Left colon (tissue), 2 donors: ENCODE measurements around the gene RMC1. TPM values are rescaled to one million over a fixed set of nuclear protein-coding genes. Genes with fewer than 3 reads are reported as not detected.

Experiments
- ATAC-seq: fragments of 200-7000 bp; cut with Tn5 transposase; one replicate; pipeline ENCODE4 v1.9.1; 2020; ENCODE audit warnings: mild to moderate bottlenecking, moderate library complexity
- DNase-seq, 2 donors: peaks; one replicate each; pipeline ENCODE4 v3.0.0-alpha.2; 2020
- intact Hi-C, 2 donors: fragments of 100-400 bp; cut with DNase I in 1 of 2; cut with micrococcal nuclease in 1 of 2; formaldehyde crosslinking; loops; one replicate each; pipeline versions ENCODE4 v1.11.2 to v1.14.0; 2022; cut with DNase I, micrococcal nuclease
- total RNA-seq, 2 donors: library from RNA; stranded (reverse); fragmentation: NEBNext Ultra II Directional; extraction: Animal tissue kit (Norgen Biotek cat#: 25700); gene quantifications; one replicate each; pipeline ENCODE4 v1.2.1, GENCODE V29; 2021
- donor health status: DM: no; HTN: no; CAD: no.
- donor health status: DM: yes; HTN: yes; CAD: no.

The RMC1 gene
- total RNA-seq, 2 donors from 2014 or later, result 28.5 to 33.5 TPM

- intact Hi-C loops, result no loop called here
- ATAC-seq (no peak), DNase-seq (no peak)
Measured at GRCh38 chr18:23524213-23524707, 20.9 kb downstream of the RMC1 start.

- DNase-seq (no peak), ATAC-seq (no peak)
- intact Hi-C loops, result no loop called here
Measured at GRCh38 chr18:23526501-23527063, 23.3 kb downstream of the RMC1 start.

GRCh38 chr18:23528580-23529472 lies 25.5 kb downstream of the RMC1 start:
- intact Hi-C loops, result no loop called here
- peak in 1 of 2 donors; percentile 44 for DNase-seq
- ATAC-seq, result peak; percentile 27

- no peak for DNase-seq
- intact Hi-C loops, result no loop called here
- ATAC-seq, result no peak
Measured at GRCh38 chr18:23529604-23530003, 26.3 kb downstream of the RMC1 start.

GRCh38 chr18:23530195-23530594 lies 26.9 kb downstream of the RMC1 start:
- DNase-seq (no peak), ATAC-seq (no peak)
- intact Hi-C loops, result no loop called here

GRCh38 chr18:23531912-23532311 lies 28.6 kb downstream of the RMC1 start:
- no peak for DNase-seq
- intact Hi-C loops, result no loop called here
- no peak for ATAC-seq

- DNase-seq (no peak), ATAC-seq (no peak)
- intact Hi-C loops, result no loop called here
Measured at GRCh38 chr18:23532848-23533247, 29.5 kb downstream of the RMC1 start.

GRCh38 chr18:23534276-23534675 lies 31.0 kb downstream of the RMC1 start:
- intact Hi-C loops, result no loop called here
- DNase-seq (no peak), ATAC-seq (no peak)

- intact Hi-C loops, result no loop called here
- ATAC-seq (no peak), DNase-seq (no peak)
Measured at GRCh38 chr18:23536204-23536603, 32.9 kb downstream of the RMC1 start.

- intact Hi-C loops, result no loop called here
- ATAC-seq, result no peak
- no peak for DNase-seq
Measured at GRCh38 chr18:23537274-23537673, 34.0 kb downstream of the RMC1 start.

- no peak for DNase-seq
- intact Hi-C loops, result no loop called here
Measured at GRCh38 chr18:23538001-23538400, 34.7 kb downstream of the RMC1 start.

GRCh38 chr18:23538870-23539269 lies 35.6 kb downstream of the RMC1 start:
- no peak for DNase-seq
- ATAC-seq, result no peak
- intact Hi-C loops, result no loop called here

More at GRCh38 chr18:23538001-23538400, 34.7 kb downstream of the RMC1 start:
- ATAC-seq, result no peak

GRCh38 chr18:23539296-23539695 lies 36.0 kb downstream of the RMC1 start:
- intact Hi-C loops, result no loop called here
- ATAC-seq (no peak), DNase-seq (no peak)

- DNase-seq (no peak), ATAC-seq (no peak)
- intact Hi-C loops, result no loop called here
Measured at GRCh38 chr18:23539911-23540525, 36.7 kb downstream of the RMC1 start.

- intact Hi-C loops, result no loop called here
- ATAC-seq, result no peak
- DNase-seq, result no peak
Measured at GRCh38 chr18:23540867-23541266, 37.6 kb downstream of the RMC1 start.

- DNase-seq (no peak), ATAC-seq (no peak)
- intact Hi-C loops, result no loop called here
Measured at GRCh38 chr18:23541349-23542093, 38.2 kb downstream of the RMC1 start.

GRCh38 chr18:23542461-23542860 lies 39.1 kb downstream of the RMC1 start:
- intact Hi-C loops, result no loop called here
- DNase-seq, result no peak
- no peak for ATAC-seq

GRCh38 chr18:23545247-23545789 lies 42.0 kb downstream of the RMC1 start:
- no peak for DNase-seq
- ATAC-seq, result peak; percentile 65
- intact Hi-C loops, result no loop called here

- intact Hi-C loops, result no loop called here
- no peak for ATAC-seq
Measured at GRCh38 chr18:23547306-23547705, 44.0 kb downstream of the RMC1 start.

More at GRCh38 chr18:23547306-23547705, 44.0 kb downstream of the RMC1 start:
- no peak for DNase-seq
